WTC11 (cell line): ENCODE data around the gene FAM114A1. TPM values are rescaled to one million over a fixed set of nuclear protein-coding genes. Genes with fewer than 3 reads are reported as not detected.
A peak's percentile ranks its signal among the peaks of the same experiment; 100 is the strongest.

Source experiments
- ATAC-seq: fragments of 200-7000 bp; cut with Tn5 transposase; 2 replicates; pipeline ENCODE4 v1.10.0; 2021; ENCODE audit warnings: mild to moderate bottlenecking, moderate library complexity
- CTCF ChIA-PET: fragments of 300-600 bp; sonication (Branson Sonifier 250); formaldehyde crosslinking; loops from one replicate; lab custom pipeline; 2021; ENCODE audit warnings: antibody characterized with exemption; lab: Charles Lee
- POLR2A ChIA-PET: fragments of 350-600 bp; sonication (Branson Sonifier 250); formaldehyde crosslinking; loops from one replicate; lab custom pipeline; 2021; ENCODE audit warnings: antibody characterized with exemption; lab: Charles Lee
- DNase-seq: peaks from one replicate; pipeline ENCODE4 v3.0.0; 2021; ENCODE audit warnings: low spot score
- H3K27ac Mint-ChIP-seq: 2 replicates; pipeline ENCODE4 v1.8.0; 2021; ENCODE audit warnings: mixed read lengths
- H3K27me3 Mint-ChIP-seq: 2 replicates; pipeline ENCODE4 v1.8.0; 2021; ENCODE audit warnings: low read depth, mild to moderate bottlenecking, moderate library complexity, mixed read lengths
- H3K36me3 Mint-ChIP-seq: 2 replicates; pipeline ENCODE4 v1.8.0; 2021; ENCODE audit warnings: mixed read lengths
- H3K4me1 Mint-ChIP-seq: 2 replicates; pipeline ENCODE4 v1.8.0; 2022; ENCODE audit warnings: mixed read lengths
- H3K4me3 Mint-ChIP-seq: 2 replicates; pipeline ENCODE4 v1.8.0; 2021; ENCODE audit warnings: mild to moderate bottlenecking, moderate library complexity, mixed read lengths
- H3K9me3 Mint-ChIP-seq: 2 replicates; pipeline ENCODE4 v1.8.0; 2021; ENCODE audit warnings: mixed read lengths
- CREM ChIP-seq: sonication (generic); formaldehyde crosslinking; IDR thresholded peaks from 2 replicates; pipeline ENCODE4 v1.8.1; 2022; ENCODE audit warnings: mild to moderate bottlenecking, missing genetic modification reagents, moderate library complexity
- ESRRA ChIP-seq: sonication (generic); formaldehyde crosslinking; IDR thresholded peaks from 2 replicates; pipeline ENCODE4 v1.8.1; 2022; ENCODE audit warnings: mild to moderate bottlenecking, missing genetic modification reagents, borderline replicate concordance
- GTF2I ChIP-seq: fragments of 250-450 bp; sonication (Bioruptor Pico); conservative IDR thresholded peaks from 2 replicates; pipeline ENCODE4 v1.4.0; 2021; ENCODE audit warnings: mild to moderate bottlenecking
- JUN ChIP-seq: sonication (generic); formaldehyde crosslinking; IDR thresholded peaks from 2 replicates; pipeline ENCODE4 v1.8.0; 2023; ENCODE audit warnings: mild to moderate bottlenecking, missing genetic modification reagents
- MXD4 ChIP-seq: fragments of 250-450 bp; sonication (Bioruptor Pico); IDR thresholded peaks from 2 replicates; pipeline ENCODE4 v1.8.0; 2021; ENCODE audit warnings: mild to moderate bottlenecking, moderate library complexity, borderline replicate concordance
- RORB ChIP-seq: fragments of 250-450 bp; sonication (Bioruptor Pico); IDR thresholded peaks from 2 replicates; pipeline ENCODE4 v1.9.0; 2021; ENCODE audit warnings: mild to moderate bottlenecking
- SMAD4 ChIP-seq: sonication (generic); formaldehyde crosslinking; IDR thresholded peaks from 2 replicates; pipeline ENCODE4 v1.8.0; 2022; ENCODE audit warnings: mild to moderate bottlenecking, missing genetic modification reagents
- TCF7 ChIP-seq: sonication (generic); formaldehyde crosslinking; IDR thresholded peaks from 2 replicates; pipeline ENCODE4 v1.8.0; 2022; ENCODE audit warnings: mild to moderate bottlenecking, low read depth, missing genetic modification reagents, moderate library complexity
- TEAD4 ChIP-seq: sonication (generic); formaldehyde crosslinking; IDR thresholded peaks from 2 replicates; pipeline ENCODE4 v1.8.0; 2022; ENCODE audit warnings: mild to moderate bottlenecking, missing genetic modification reagents
- ZNF232 ChIP-seq: sonication (generic); formaldehyde crosslinking; IDR thresholded peaks from 2 replicates; pipeline ENCODE4 v1.8.0; 2022; ENCODE audit warnings: mild to moderate bottlenecking, missing genetic modification reagents
- total RNA-seq: library from RNA; stranded (reverse); gene quantifications from 3 replicates; pipeline ENCODE4 v1.2.3, GENCODE V29; 2021
- TF ChIP-seq, protein P1 (sequence below): sonication (generic); formaldehyde crosslinking; IDR thresholded peaks from 2 replicates; pipeline ENCODE4 v1.8.0; 2023; ENCODE audit warnings: missing genetic modification reagents
- TF ChIP-seq, protein P2 (sequence below): sonication (generic); formaldehyde crosslinking; IDR thresholded peaks from 2 replicates; pipeline ENCODE4 v1.8.0; 2022; ENCODE audit warnings: mild to moderate bottlenecking, missing genetic modification reagents
- TF ChIP-seq, protein P3 (sequence below): fragments of 250-450 bp; sonication (Bioruptor Pico); conservative IDR thresholded peaks from 2 replicates; pipeline ENCODE4 v1.9.0; 2021; ENCODE audit warnings: mild to moderate bottlenecking
- TF ChIP-seq, protein P4 (sequence below): sonication (generic); formaldehyde crosslinking; IDR thresholded peaks from 2 replicates; pipeline ENCODE4 v1.8.1; 2022; ENCODE audit warnings: mild to moderate bottlenecking, missing genetic modification reagents, moderate library complexity, borderline replicate concordance
- TF ChIP-seq, protein P5 (sequence below): sonication (generic); formaldehyde crosslinking; IDR thresholded peaks from 2 replicates; pipeline ENCODE4 v1.8.1; 2023; ENCODE audit warnings: mild to moderate bottlenecking, missing genetic modification reagents, borderline replicate concordance
- TF ChIP-seq, protein P6 (sequence below): sonication (generic); formaldehyde crosslinking; IDR thresholded peaks from 2 replicates; pipeline ENCODE4 v1.8.1; 2023; ENCODE audit warnings: mild to moderate bottlenecking, missing genetic modification reagents
- TF ChIP-seq, protein P7 (sequence below): fragments of 250-450 bp; sonication (Bioruptor Pico); IDR thresholded peaks from 2 replicates; pipeline ENCODE4 v1.9.0; 2021; ENCODE audit warnings: mild to moderate bottlenecking
- TF ChIP-seq, protein P8 (sequence below): sonication (generic); formaldehyde crosslinking; IDR thresholded peaks from 2 replicates; pipeline ENCODE4 v1.8.0; 2022; ENCODE audit warnings: missing genetic modification reagents

FAM114A1 gene
- total RNA-seq, 1 experiment from 2014 or later, result 17.6 TPM

DNA sequence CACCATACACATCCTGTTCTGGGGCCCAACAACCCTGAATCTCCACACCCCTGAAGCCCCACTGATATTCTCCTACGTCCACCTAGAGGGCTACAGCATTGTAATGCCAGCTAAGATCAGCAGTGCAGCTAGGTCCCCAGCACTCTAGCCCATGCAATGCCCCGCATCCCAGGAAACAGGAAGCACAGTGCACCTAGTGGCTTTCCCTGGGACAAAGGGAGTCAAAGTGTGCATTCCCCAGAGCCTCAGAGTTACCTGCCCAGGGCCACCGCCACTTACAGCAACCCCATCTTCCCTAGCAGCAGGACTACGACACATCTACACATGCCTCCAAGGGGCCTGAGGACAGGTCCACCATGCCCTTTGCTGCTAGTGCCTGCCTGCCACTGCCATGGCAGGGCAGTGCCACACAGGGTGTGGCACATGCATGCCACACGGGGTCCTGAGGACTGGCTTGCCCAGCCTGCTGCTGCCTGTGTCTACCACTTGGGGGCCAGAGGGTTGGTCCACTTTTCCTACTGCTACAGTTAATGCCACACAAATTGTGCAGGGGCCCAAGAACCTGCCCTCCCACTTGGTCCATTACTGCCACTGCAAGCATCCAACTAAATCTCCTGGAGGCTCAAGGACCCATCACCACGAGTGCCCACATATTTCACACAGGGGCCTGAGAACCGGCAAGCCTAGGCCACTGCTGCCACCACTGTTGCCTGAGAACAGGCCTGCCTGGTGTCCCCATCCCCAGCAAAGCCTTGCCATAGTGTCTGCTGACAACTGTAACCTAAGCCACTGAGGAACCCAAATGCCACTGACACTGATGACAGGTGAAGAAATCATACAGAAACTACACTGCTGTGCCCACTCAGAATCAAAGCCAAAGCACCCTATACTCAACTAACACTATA, 34.7 kb upstream of the FAM114A1 start:
- ATAC-seq (peak; percentile 92), DNase-seq (peak; percentile 17)
- no peak overlapping the region for H3K27ac Mint-ChIP-seq
- H3K4me1 Mint-ChIP-seq, result peaks cover 2% of the 10 kb centered on the region
- ChIA-PET CTCF (no interaction called here), POLR2A (no interaction called here)
- no peak overlapping the region for H3K4me3 Mint-ChIP-seq
- H3K36me3 Mint-ChIP-seq, result no peaks in the 10 kb centered on the region
- H3K9me3 Mint-ChIP-seq, result peaks cover 21% of the 10 kb centered on the region
- TF ChIP-seq, protein P1, sequence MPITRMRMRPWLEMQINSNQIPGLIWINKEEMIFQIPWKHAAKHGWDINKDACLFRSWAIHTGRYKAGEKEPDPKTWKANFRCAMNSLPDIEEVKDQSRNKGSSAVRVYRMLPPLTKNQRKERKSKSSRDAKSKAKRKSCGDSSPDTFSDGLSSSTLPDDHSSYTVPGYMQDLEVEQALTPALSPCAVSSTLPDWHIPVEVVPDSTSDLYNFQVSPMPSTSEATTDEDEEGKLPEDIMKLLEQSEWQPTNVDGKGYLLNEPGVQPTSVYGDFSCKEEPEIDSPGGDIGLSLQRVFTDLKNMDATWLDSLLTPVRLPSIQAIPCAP (CRISPR knock-in tag), result no peak
- TF ChIP-seq GTF2I (CRISPR knock-in tag) (no peak), RORB (no peak), ESRRA (CRISPR knock-in tag) (no peak), TCF7 (no peak)
- TF ChIP-seq, protein P2, sequence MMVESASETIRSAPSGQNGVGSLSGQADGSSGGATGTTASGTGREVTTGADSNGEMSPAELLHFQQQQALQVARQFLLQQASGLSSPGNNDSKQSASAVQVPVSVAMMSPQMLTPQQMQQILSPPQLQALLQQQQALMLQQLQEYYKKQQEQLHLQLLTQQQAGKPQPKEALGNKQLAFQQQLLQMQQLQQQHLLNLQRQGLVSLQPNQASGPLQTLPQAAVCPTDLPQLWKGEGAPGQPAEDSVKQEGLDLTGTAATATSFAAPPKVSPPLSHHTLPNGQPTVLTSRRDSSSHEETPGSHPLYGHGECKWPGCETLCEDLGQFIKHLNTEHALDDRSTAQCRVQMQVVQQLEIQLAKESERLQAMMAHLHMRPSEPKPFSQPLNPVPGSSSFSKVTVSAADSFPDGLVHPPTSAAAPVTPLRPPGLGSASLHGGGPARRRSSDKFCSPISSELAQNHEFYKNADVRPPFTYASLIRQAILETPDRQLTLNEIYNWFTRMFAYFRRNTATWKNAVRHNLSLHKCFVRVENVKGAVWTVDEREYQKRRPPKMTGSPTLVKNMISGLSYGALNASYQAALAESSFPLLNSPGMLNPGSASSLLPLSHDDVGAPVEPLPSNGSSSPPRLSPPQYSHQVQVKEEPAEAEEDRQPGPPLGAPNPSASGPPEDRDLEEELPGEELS, result no peak
- TF ChIP-seq, protein P3, sequence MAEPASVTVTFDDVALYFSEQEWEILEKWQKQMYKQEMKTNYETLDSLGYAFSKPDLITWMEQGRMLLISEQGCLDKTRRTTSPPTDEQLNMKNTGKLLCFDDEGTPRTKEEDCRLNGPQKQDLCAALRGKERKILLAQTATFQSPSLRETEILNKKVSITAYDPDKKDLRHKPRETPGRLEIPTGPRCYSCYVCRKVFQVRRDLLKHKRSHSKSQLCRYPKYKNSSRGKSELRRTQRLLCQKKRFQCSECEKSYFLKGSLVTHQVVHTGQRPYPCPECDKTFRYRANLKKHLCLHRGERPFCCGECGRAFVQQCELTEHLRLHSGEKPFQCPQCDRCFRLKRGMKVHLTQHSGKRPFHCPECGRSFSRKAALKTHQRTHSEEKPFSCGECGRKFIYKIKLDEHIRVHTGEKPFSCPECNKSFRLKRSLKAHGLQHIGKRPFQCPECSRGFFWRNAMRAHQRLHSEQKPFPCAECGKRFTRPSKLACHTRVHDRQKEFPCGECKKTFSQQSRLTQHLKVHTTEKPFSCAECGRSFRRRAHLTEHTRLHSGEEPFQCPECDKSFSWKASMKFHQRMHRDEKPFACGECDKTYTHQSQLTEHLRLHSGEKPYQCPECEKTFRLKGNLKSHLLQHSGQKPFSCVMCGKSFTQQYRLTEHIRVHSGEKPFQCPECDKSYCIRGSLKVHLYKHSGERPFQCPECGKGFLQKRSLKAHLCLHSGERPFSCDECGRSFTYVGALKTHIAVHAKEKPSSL (CRISPR knock-in tag), result no peak
- TF ChIP-seq, protein P4, sequence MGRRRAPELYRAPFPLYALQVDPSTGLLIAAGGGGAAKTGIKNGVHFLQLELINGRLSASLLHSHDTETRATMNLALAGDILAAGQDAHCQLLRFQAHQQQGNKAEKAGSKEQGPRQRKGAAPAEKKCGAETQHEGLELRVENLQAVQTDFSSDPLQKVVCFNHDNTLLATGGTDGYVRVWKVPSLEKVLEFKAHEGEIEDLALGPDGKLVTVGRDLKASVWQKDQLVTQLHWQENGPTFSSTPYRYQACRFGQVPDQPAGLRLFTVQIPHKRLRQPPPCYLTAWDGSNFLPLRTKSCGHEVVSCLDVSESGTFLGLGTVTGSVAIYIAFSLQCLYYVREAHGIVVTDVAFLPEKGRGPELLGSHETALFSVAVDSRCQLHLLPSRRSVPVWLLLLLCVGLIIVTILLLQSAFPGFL (CRISPR knock-in tag), result no peak
- TF ChIP-seq, protein P5, sequence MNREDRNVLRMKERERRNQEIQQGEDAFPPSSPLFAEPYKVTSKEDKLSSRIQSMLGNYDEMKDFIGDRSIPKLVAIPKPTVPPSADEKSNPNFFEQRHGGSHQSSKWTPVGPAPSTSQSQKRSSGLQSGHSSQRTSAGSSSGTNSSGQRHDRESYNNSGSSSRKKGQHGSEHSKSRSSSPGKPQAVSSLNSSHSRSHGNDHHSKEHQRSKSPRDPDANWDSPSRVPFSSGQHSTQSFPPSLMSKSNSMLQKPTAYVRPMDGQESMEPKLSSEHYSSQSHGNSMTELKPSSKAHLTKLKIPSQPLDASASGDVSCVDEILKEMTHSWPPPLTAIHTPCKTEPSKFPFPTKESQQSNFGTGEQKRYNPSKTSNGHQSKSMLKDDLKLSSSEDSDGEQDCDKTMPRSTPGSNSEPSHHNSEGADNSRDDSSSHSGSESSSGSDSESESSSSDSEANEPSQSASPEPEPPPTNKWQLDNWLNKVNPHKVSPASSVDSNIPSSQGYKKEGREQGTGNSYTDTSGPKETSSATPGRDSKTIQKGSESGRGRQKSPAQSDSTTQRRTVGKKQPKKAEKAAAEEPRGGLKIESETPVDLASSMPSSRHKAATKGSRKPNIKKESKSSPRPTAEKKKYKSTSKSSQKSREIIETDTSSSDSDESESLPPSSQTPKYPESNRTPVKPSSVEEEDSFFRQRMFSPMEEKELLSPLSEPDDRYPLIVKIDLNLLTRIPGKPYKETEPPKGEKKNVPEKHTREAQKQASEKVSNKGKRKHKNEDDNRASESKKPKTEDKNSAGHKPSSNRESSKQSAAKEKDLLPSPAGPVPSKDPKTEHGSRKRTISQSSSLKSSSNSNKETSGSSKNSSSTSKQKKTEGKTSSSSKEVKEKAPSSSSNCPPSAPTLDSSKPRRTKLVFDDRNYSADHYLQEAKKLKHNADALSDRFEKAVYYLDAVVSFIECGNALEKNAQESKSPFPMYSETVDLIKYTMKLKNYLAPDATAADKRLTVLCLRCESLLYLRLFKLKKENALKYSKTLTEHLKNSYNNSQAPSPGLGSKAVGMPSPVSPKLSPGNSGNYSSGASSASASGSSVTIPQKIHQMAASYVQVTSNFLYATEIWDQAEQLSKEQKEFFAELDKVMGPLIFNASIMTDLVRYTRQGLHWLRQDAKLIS, result no peak
- H3K27me3 Mint-ChIP-seq, result no peaks in the 10 kb centered on the region

DNA sequence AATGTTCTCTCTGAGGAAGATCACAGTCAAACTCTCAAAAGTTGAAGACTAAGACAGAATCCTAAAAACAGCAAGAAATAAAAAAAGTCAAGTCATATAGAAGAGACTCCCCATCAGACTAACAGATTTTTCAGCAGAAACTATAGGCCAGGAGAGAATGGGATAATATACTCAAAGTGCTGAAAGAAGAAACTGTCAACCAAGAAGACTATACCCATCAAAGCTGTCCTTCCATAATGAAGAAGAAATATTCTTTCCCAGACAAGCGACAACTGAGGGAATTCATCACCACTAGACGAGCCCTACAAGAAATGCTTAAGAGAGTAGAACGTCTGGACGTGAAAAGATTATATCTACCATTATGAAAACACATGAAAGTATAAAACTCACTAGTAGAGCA, 33.0 kb upstream of the FAM114A1 start:
- ChIA-PET POLR2A (no interaction called here), CTCF (no interaction called here)
- H3K27ac Mint-ChIP-seq, result no peak overlapping the region
- no peaks in the 10 kb centered on the region for H3K27me3 Mint-ChIP-seq
- ATAC-seq (no peak), DNase-seq (no peak)
- no peaks in the 10 kb centered on the region for H3K36me3 Mint-ChIP-seq
- H3K4me3 Mint-ChIP-seq, result no peak overlapping the region
- peaks cover 9% of the 10 kb centered on the region for H3K4me1 Mint-ChIP-seq
- TF ChIP-seq, protein P6, sequence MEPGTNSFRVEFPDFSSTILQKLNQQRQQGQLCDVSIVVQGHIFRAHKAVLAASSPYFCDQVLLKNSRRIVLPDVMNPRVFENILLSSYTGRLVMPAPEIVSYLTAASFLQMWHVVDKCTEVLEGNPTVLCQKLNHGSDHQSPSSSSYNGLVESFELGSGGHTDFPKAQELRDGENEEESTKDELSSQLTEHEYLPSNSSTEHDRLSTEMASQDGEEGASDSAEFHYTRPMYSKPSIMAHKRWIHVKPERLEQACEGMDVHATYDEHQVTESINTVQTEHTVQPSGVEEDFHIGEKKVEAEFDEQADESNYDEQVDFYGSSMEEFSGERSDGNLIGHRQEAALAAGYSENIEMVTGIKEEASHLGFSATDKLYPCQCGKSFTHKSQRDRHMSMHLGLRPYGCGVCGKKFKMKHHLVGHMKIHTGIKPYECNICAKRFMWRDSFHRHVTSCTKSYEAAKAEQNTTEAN (CRISPR knock-in tag), result no peak
- TF ChIP-seq, protein P7, sequence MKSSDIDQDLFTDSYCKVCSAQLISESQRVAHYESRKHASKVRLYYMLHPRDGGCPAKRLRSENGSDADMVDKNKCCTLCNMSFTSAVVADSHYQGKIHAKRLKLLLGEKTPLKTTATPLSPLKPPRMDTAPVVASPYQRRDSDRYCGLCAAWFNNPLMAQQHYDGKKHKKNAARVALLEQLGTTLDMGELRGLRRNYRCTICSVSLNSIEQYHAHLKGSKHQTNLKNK, result no peak
- TF ChIP-seq, protein P8, sequence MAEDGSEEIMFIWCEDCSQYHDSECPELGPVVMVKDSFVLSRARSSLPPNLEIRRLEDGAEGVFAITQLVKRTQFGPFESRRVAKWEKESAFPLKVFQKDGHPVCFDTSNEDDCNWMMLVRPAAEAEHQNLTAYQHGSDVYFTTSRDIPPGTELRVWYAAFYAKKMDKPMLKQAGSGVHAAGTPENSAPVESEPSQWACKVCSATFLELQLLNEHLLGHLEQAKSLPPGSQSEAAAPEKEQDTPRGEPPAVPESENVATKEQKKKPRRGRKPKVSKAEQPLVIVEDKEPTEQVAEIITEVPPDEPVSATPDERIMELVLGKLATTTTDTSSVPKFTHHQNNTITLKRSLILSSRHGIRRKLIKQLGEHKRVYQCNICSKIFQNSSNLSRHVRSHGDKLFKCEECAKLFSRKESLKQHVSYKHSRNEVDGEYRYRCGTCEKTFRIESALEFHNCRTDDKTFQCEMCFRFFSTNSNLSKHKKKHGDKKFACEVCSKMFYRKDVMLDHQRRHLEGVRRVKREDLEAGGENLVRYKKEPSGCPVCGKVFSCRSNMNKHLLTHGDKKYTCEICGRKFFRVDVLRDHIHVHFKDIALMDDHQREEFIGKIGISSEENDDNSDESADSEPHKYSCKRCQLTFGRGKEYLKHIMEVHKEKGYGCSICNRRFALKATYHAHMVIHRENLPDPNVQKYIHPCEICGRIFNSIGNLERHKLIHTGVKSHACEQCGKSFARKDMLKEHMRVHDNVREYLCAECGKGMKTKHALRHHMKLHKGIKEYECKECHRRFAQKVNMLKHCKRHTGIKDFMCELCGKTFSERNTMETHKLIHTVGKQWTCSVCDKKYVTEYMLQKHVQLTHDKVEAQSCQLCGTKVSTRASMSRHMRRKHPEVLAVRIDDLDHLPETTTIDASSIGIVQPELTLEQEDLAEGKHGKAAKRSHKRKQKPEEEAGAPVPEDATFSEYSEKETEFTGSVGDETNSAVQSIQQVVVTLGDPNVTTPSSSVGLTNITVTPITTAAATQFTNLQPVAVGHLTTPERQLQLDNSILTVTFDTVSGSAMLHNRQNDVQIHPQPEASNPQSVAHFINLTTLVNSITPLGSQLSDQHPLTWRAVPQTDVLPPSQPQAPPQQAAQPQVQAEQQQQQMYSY (CRISPR knock-in tag), result no peak
- TF ChIP-seq CREM (no peak), MXD4 (no peak), TEAD4 (CRISPR knock-in tag) (no peak), SMAD4 (CRISPR knock-in tag) (no peak), JUN (CRISPR knock-in tag) (no peak), ZNF232 (CRISPR knock-in tag) (no peak)
- TF ChIP-seq, all 79 proteins: peak for 0
- H3K9me3 Mint-ChIP-seq, result peaks cover 21% of the 10 kb centered on the region
